ENCODE measurements around the gene PJA1.

GRCh38 chrX:69156638-69157037, 8.6 kb downstream of the PJA1 start:
- no peak for TF ChIP-seq POLR2A (IDR thresholded peaks at IDR 0.05)
- TF ChIP-seq, protein P1, sequence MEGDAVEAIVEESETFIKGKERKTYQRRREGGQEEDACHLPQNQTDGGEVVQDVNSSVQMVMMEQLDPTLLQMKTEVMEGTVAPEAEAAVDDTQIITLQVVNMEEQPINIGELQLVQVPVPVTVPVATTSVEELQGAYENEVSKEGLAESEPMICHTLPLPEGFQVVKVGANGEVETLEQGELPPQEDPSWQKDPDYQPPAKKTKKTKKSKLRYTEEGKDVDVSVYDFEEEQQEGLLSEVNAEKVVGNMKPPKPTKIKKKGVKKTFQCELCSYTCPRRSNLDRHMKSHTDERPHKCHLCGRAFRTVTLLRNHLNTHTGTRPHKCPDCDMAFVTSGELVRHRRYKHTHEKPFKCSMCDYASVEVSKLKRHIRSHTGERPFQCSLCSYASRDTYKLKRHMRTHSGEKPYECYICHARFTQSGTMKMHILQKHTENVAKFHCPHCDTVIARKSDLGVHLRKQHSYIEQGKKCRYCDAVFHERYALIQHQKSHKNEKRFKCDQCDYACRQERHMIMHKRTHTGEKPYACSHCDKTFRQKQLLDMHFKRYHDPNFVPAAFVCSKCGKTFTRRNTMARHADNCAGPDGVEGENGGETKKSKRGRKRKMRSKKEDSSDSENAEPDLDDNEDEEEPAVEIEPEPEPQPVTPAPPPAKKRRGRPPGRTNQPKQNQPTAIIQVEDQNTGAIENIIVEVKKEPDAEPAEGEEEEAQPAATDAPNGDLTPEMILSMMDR (IDR thresholded peaks at IDR 0.05), result no peak

Data from right lobe of liver (tissue), 4 donors.